ENCODE data around the gene SAMD8.

DNA sequence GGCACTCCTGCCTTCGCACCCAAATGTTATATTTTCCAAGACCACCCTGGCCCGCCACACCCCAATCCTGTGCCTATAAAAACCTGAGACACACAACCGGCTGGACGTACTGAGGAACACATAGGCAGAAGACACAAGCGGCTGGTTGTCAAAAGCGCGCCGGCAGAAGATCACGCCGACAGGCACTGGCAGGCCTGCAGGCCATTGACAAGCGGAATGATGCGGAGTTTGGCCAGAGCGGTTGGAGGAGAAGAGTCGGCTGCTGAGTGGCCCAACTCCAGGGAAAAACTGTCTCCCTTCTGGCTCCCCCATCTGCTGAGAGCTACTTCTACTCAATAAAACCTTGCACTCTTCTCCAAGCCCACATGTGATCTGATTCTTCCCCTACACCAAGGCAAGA, 39.7 kb upstream of the SAMD8 start:
- TF ChIP-seq, protein P1, sequence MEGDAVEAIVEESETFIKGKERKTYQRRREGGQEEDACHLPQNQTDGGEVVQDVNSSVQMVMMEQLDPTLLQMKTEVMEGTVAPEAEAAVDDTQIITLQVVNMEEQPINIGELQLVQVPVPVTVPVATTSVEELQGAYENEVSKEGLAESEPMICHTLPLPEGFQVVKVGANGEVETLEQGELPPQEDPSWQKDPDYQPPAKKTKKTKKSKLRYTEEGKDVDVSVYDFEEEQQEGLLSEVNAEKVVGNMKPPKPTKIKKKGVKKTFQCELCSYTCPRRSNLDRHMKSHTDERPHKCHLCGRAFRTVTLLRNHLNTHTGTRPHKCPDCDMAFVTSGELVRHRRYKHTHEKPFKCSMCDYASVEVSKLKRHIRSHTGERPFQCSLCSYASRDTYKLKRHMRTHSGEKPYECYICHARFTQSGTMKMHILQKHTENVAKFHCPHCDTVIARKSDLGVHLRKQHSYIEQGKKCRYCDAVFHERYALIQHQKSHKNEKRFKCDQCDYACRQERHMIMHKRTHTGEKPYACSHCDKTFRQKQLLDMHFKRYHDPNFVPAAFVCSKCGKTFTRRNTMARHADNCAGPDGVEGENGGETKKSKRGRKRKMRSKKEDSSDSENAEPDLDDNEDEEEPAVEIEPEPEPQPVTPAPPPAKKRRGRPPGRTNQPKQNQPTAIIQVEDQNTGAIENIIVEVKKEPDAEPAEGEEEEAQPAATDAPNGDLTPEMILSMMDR (IDR thresholded peaks at IDR 0.05), result no peak
- no peak for TF ChIP-seq POLR2A (IDR thresholded peaks at IDR 0.05)

All from heart left ventricle (tissue), 13 donors.